Effector memory CD8-positive, alpha-beta T cell (primary cell): Measurements from ENCODE around the gene ARHGAP11B.
"Not testable (repeated sequence)": the region's sequence is repeated elsewhere in the genome, so short reads cannot be mapped to it uniquely, and the experiment has no call there.

Source experiments
- ATAC-seq: fragments of 150-1000 bp; cut with Tn5 transposase; replicated peaks from 2 replicates; pipeline ENCODE4 v1.10.0; 2021; ENCODE audit warnings: mild to moderate bottlenecking, moderate library complexity
- DNase-seq, 3 experiments: peaks; one replicate each; pipeline ENCODE4 v3.0.0; 2021
- H3K27ac Mint-ChIP-seq, 2 donors: one replicate each; pipeline ENCODE4 v1.8.0; 2022; ENCODE audit warnings: mild to moderate bottlenecking in 2 of 2, mixed read lengths in 2 of 2, moderate library complexity in 2 of 2
- H3K27me3 Mint-ChIP-seq, 2 donors: one replicate each; pipeline ENCODE4 v1.8.0; 2022; ENCODE audit warnings: mixed read lengths in 2 of 2
- H3K36me3 Mint-ChIP-seq: one replicate; pipeline ENCODE4 v1.8.0; 2022; ENCODE audit warnings: mild to moderate bottlenecking, moderate library complexity, mixed read lengths; ENCODE audit not compliant: insufficient read depth
- H3K4me1 Mint-ChIP-seq, 2 donors: one replicate each; pipeline ENCODE4 v1.8.0; 2022; ENCODE audit warnings: low read depth in 2 of 2, mixed read lengths in 2 of 2
- H3K4me3 Mint-ChIP-seq, 2 donors: one replicate each; pipeline ENCODE4 v1.8.0; 2022; ENCODE audit warnings: mild to moderate bottlenecking in 2 of 2, mixed read lengths in 2 of 2, moderate library complexity in 2 of 2
- H3K9me3 Mint-ChIP-seq, 2 donors: one replicate each; pipeline ENCODE4 v1.8.0; 2022; ENCODE audit warnings: mixed read lengths in 2 of 2

Gene ARHGAP11B

DNA sequence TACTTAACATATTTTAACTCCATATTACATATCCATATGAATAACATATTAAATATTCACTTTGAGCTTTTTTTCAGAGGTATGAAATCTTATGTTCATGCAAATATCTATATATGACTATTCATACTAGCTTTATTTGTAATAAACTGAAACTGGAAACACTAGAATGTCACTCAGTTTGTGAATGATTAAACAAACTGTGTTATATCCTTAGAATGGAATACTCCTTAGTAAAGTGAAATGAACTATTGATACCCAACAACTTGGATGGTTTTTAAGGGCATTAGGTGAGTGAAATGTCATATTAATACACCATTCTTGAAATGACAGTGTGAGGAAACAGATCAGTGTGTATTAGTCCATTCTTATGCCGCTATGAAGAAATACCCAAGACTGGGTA is 45.4 kb downstream of the ARHGAP11B start:
- Mint-ChIP-seq H3K36me3 (no peaks in the 10 kb centered on the region), H3K4me1 (peaks cover 0 to 4% of the 10 kb centered on the region in 2 donors), H3K4me3 (no peak overlapping the region), H3K9me3 (no peaks in the 10 kb centered on the region), H3K27me3 (no peaks in the 10 kb centered on the region), H3K27ac (no peak overlapping the region)
- no peak for ATAC-seq
- DNase-seq, result no peak

DNA sequence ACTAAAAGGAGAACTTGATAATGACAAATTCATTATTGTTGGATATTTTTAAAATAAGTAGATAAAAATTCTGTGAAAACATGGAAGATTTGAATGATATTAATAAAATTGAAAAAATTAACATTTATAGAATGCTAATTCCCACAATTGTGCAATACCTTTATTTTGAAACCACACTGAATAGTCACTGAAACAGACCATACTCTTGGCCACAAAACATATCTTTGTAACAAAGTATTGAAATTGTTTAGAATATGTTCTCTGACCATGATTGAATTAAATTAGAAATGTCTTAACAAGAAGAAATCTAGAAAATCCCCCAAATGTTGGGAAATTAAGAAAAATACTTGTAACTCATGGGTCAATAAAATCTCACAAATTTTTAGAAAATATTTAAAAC is 49.2 kb downstream of the ARHGAP11B start:
- no peaks in the 10 kb centered on the region for H3K9me3 Mint-ChIP-seq
- H3K4me3 Mint-ChIP-seq, result no peak overlapping the region
- H3K27ac Mint-ChIP-seq, result no peak overlapping the region
- no peaks in the 10 kb centered on the region for H3K27me3 Mint-ChIP-seq
- ATAC-seq, result no peak
- H3K4me1 Mint-ChIP-seq, result peaks cover 0 to 4% of the 10 kb centered on the region in 2 donors
- no peak for DNase-seq
- H3K36me3 Mint-ChIP-seq, result no peaks in the 10 kb centered on the region

DNA sequence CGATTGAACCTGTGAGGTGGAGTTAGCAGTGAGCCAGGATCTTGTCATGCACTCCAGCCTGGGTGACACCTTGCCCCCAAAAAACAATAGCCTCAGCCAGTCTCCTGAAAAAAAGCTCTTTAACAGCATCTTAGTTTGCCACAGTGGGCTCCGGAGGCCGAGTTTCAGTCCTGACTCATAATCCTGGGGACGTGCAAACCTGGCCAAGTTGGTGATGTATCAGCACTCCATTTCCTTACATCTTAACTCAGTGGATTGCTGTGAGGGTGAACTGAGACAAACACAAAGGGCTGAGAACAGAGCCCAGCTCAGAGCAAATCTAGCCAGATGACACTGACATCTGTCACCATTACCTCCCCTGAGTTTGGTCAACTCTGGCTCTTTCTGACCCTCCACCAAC is 50.0 kb downstream of the ARHGAP11B start:
- H3K9me3 Mint-ChIP-seq, H3K4me1 Mint-ChIP-seq, ATAC-seq, H3K27ac Mint-ChIP-seq, DNase-seq, H3K27me3 Mint-ChIP-seq, H3K36me3 Mint-ChIP-seq, H3K4me3 Mint-ChIP-seq: not testable (repeated sequence)

DNA sequence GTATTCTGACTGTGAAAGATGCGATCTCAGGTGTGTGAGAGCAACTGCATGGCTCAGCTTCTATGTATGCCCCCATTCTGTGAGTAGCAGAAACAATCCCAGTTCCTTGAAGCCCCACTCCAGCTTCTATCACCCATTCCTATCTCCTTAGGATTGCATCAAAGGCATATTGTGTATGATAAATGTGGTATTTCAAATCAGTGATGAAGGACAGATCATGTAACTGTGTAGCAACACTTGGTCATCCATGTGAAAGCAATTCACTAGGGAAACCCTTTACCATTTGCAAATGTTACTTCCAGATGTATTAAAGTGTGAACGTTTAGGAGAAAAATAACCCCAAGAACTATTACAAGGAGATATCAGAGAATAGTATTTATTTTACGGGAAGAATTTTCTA is 55.1 kb downstream of the ARHGAP11B start:
- not testable (repeated sequence) for H3K27ac Mint-ChIP-seq, H3K4me3 Mint-ChIP-seq, H3K9me3 Mint-ChIP-seq, H3K36me3 Mint-ChIP-seq, H3K4me1 Mint-ChIP-seq, H3K27me3 Mint-ChIP-seq, ATAC-seq, DNase-seq

DNA sequence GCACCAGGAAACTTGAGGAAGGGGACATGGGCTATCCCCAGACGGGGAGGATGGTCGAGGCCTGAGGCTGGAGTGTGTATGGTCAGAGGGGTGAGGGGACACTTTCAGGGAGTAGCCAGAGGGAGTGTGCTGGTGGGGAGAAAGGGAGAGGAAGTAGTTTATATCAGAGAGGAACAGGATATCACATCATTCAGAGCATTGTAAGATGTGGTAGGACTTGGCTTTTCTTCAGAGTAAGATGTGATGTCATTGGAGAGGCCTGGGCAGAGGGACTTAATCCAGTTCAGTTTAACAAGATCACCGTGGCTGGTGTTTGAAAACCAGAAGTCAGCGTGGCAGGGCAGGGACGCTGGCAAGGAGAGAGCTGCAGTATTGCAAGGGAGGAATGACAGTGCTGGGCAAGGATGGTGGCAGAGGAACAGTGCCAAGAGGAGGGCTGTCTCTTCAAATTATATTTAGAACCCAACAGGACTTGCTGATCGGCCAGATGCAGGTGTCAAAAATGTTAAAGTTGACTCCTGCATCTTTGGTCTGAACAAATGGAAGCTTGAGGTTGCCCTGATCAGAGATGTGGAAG is 59.9 kb downstream of the ARHGAP11B start:
- H3K27ac Mint-ChIP-seq, H3K4me3 Mint-ChIP-seq, H3K27me3 Mint-ChIP-seq, H3K4me1 Mint-ChIP-seq, DNase-seq, H3K9me3 Mint-ChIP-seq, ATAC-seq, H3K36me3 Mint-ChIP-seq: not testable (repeated sequence)

DNA sequence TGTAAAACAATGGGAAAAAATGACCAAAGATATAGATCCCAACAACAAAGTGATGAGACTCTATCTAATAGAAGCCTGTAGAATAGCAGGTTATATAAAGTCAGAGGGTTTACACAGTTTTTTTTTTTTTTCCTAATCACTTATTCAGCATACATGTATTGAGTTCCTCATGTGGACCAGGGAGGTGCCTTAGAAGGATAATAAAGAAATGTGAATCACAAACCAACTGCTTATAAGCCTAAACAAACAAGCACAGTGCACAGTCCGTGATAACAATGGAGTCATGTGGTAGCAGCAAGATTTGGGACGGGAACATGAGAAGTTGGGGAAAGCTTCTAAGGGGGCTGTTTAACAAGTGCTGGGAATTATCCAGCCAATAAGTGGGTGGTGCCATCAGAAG is 60.7 kb downstream of the ARHGAP11B start:
- not testable (repeated sequence) for H3K9me3 Mint-ChIP-seq

More for the DNA sequence above, 60.7 kb downstream of the ARHGAP11B start:
- ATAC-seq, DNase-seq, H3K27me3 Mint-ChIP-seq, H3K36me3 Mint-ChIP-seq, H3K4me3 Mint-ChIP-seq, H3K27ac Mint-ChIP-seq, H3K4me1 Mint-ChIP-seq: not testable (repeated sequence)
